ENCODE data around the gene PIGV.

GRCh38 chr1:26758358-26758757, 29.4 kb upstream of the PIGV start:
- TF ChIP-seq EP300 (IDR thresholded peaks at IDR 0.05), result no peak
- TF ChIP-seq, protein P1, sequence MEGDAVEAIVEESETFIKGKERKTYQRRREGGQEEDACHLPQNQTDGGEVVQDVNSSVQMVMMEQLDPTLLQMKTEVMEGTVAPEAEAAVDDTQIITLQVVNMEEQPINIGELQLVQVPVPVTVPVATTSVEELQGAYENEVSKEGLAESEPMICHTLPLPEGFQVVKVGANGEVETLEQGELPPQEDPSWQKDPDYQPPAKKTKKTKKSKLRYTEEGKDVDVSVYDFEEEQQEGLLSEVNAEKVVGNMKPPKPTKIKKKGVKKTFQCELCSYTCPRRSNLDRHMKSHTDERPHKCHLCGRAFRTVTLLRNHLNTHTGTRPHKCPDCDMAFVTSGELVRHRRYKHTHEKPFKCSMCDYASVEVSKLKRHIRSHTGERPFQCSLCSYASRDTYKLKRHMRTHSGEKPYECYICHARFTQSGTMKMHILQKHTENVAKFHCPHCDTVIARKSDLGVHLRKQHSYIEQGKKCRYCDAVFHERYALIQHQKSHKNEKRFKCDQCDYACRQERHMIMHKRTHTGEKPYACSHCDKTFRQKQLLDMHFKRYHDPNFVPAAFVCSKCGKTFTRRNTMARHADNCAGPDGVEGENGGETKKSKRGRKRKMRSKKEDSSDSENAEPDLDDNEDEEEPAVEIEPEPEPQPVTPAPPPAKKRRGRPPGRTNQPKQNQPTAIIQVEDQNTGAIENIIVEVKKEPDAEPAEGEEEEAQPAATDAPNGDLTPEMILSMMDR (IDR thresholded peaks at IDR 0.05), result no peak
- no peak for TF ChIP-seq POLR2A (IDR thresholded peaks at IDR 0.05; ENCODE audit: low read depth)

Data from esophagus muscularis mucosa (tissue), 4 donors.